HFFc6 (cell line): ENCODE data around the gene NMD3. TPM values are rescaled to one million over a fixed set of nuclear protein-coding genes. Genes with fewer than 3 reads are reported as not detected.

Experiments
- DNase-seq: peaks from one replicate; pipeline ENCODE4 v3.0.0-alpha.2; 2018
- H3K27ac Mint-ChIP-seq: 2 replicates; pipeline ENCODE4 v1.8.0; 2020; ENCODE audit warnings: mild to moderate bottlenecking, mixed read lengths
- H3K27me3 Mint-ChIP-seq: 2 replicates; pipeline ENCODE4 v1.8.0; 2021; ENCODE audit warnings: mild to moderate bottlenecking, moderate library complexity, mixed read lengths; ENCODE audit not compliant: insufficient read depth
- H3K36me3 Mint-ChIP-seq: 2 replicates; pipeline ENCODE4 v1.8.0; 2021; ENCODE audit warnings: low read depth, mixed read lengths
- H3K4me1 Mint-ChIP-seq: 2 replicates; pipeline ENCODE4 v1.8.0; 2020; ENCODE audit warnings: low read depth, mixed read lengths
- H3K4me3 Mint-ChIP-seq: 2 replicates; pipeline ENCODE4 v1.8.0; 2020; ENCODE audit warnings: mild to moderate bottlenecking, moderate library complexity, mixed read lengths
- H3K9me3 Mint-ChIP-seq: 2 replicates; pipeline ENCODE4 v1.8.0; 2020; ENCODE audit warnings: mild to moderate bottlenecking, mixed read lengths
- total RNA-seq, 6 experiments: library from RNA; stranded (reverse); fragmentation: NEBNext Ultra II Directional; extraction: Animal tissue kit (Norgen Biotek cat#: 25700); gene quantifications; 2 replicates in 1 of 6; 3 replicates in 5 of 6; pipeline ENCODE4 v1.2.3, GENCODE V29; 2021
- TF ChIP-seq, protein P1 (sequence below): fragments of 200-600 bp; sonication (generic); IDR thresholded peaks from 2 replicates; pipeline ENCODE4 v1.5.0; 2021; ENCODE audit warnings: antibody characterized with exemption, mild to moderate bottlenecking

The NMD3 gene
- total RNA-seq, 6 experiments from 2014 or later, result 56.8 to 72.3 (median 64.3) TPM

DNA sequence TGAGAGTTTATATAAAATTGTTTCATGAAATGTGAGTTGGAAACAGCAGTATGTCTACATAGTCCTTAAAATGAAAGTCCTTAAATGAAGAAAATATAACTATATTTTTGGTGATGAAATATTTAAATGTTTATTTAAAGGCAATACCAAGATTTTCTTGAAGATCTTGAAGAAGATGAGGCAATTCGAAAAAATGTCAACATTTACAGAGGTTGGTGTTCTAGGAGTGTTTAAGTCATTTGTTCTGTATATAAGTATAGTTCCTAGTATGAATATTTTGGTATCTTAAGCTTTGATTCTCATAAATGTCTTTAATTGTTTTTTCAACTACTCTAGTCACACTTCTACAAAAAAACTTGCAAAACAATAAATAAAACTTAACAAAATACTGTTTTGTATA, 29.0 kb downstream of the NMD3 start:
- Mint-ChIP-seq H3K36me3 (peaks cover 47% of the 10 kb centered on the region), H3K9me3 (no peaks in the 10 kb centered on the region), H3K27me3 (no peaks in the 10 kb centered on the region), H3K4me1 (peaks cover 17% of the 10 kb centered on the region), H3K4me3 (no peak overlapping the region), H3K27ac (no peak overlapping the region)
- TF ChIP-seq, protein P1, sequence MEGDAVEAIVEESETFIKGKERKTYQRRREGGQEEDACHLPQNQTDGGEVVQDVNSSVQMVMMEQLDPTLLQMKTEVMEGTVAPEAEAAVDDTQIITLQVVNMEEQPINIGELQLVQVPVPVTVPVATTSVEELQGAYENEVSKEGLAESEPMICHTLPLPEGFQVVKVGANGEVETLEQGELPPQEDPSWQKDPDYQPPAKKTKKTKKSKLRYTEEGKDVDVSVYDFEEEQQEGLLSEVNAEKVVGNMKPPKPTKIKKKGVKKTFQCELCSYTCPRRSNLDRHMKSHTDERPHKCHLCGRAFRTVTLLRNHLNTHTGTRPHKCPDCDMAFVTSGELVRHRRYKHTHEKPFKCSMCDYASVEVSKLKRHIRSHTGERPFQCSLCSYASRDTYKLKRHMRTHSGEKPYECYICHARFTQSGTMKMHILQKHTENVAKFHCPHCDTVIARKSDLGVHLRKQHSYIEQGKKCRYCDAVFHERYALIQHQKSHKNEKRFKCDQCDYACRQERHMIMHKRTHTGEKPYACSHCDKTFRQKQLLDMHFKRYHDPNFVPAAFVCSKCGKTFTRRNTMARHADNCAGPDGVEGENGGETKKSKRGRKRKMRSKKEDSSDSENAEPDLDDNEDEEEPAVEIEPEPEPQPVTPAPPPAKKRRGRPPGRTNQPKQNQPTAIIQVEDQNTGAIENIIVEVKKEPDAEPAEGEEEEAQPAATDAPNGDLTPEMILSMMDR, result no peak
- DNase-seq, result no peak

DNA sequence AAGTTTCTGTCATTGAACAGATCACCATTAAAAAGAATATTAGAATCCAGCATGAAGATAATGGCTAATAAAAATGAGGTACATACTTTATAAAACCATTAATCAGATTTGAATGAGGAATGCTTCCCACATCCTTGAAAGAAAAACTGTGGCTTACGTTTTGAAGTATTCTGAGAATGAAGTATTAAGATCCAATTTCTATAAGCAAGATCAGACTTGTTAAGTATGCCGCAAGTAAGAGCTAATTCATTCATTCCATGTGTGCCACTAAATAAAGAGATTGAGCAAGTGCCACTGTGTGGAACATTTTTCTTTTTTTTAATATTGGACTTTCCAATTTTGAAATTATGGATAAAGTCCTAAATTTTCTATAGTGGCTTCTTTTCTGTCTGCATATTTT, 30.6 kb downstream of the NMD3 start:
- H3K27ac Mint-ChIP-seq, result no peak overlapping the region
- peaks cover 54% of the 10 kb centered on the region for H3K36me3 Mint-ChIP-seq
- H3K4me1 Mint-ChIP-seq, result peaks cover 24% of the 10 kb centered on the region
- DNase-seq, result no peak
- no peak overlapping the region for H3K4me3 Mint-ChIP-seq
- no peaks in the 10 kb centered on the region for H3K9me3 Mint-ChIP-seq
- TF ChIP-seq, protein P1, result no peak
- H3K27me3 Mint-ChIP-seq, result no peaks in the 10 kb centered on the region

DNA sequence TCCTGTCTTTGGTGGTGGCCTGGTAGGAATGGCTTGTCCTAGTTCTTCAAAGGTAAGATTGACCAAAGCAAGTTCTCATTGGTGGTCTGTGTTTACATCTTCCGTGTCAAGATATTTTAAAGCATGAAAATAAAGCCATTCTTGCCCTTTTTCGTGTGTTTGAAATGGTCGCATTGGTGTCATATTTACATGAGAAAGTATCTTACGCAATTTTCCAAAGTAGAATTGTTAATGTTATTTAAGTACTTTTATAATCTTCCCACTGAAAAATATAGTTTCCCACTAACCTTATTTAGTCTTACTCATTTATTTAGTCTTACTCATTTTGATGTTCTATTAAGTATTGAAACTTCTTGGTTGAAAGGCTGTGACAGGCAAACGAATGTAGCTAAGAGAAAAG, 31.0 kb downstream of the NMD3 start:
- H3K4me1 Mint-ChIP-seq, result peaks cover 24% of the 10 kb centered on the region
- H3K9me3 Mint-ChIP-seq, result no peaks in the 10 kb centered on the region
- no peak for DNase-seq
- TF ChIP-seq, protein P1, result no peak
- no peak overlapping the region for H3K4me3 Mint-ChIP-seq
- H3K27ac Mint-ChIP-seq, result no peak overlapping the region
- no peaks in the 10 kb centered on the region; the same call in 1 of the 2 replicates for H3K27me3 Mint-ChIP-seq
- H3K36me3 Mint-ChIP-seq, result peaks cover 52% of the 10 kb centered on the region

DNA sequence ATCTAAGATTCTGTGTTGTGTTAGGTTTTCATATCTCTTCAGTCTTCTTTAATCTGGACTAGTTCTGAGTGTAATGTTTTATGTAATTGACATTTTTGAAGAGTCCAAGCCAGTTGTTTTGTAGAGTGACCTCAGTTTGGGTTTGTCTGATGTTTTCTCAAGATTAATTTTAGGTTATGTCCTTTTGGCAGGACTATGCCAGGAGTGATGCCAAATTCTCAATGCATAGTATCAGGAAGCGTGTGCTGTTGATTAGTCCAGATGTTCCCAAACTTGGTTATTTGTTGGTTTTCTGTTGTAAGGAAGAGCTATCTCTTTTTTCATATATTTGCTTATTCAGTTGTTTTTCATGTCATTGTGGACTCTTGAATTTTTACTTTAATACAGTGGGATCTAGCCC, 32.6 kb downstream of the NMD3 start:
- DNase-seq, result no peak
- TF ChIP-seq, protein P1, result no peak
- H3K27ac Mint-ChIP-seq, result no peak overlapping the region
- peaks cover 61% of the 10 kb centered on the region for H3K36me3 Mint-ChIP-seq
- H3K4me1 Mint-ChIP-seq, result peaks cover 24% of the 10 kb centered on the region
- H3K9me3 Mint-ChIP-seq, result no peaks in the 10 kb centered on the region
- H3K4me3 Mint-ChIP-seq, result no peak overlapping the region
- H3K27me3 Mint-ChIP-seq, result no peaks in the 10 kb centered on the region; the same call in 1 of the 2 replicates

DNA sequence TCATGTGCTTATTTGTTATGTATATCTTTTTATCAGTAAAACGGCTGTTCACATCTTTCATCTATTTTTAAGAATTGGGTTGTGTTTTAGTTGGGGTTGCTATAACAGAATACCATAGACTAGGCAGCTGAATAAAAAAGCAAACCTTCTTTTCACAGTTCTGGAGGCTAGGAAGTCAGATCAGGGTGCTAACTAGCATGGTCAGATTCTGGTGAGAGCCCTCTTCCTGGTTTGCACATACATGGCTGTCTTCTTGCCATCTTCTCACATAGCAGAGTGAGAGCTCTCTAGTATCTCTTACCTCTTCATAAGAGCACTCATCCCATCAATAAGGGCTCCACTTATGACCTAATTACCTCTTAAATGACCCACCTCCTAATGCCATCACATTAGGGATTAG, 33.8 kb downstream of the NMD3 start:
- no peaks in the 10 kb centered on the region for H3K9me3 Mint-ChIP-seq
- H3K27me3 Mint-ChIP-seq, result no peaks in the 10 kb centered on the region; the same call in 1 of the 2 replicates
- H3K27ac Mint-ChIP-seq, result peak overlapping the region; percentile 11; the same call in 1 of the 2 replicates
- DNase-seq, result no peak
- H3K36me3 Mint-ChIP-seq, result peaks cover 64% of the 10 kb centered on the region
- TF ChIP-seq, protein P1, result no peak
- H3K4me1 Mint-ChIP-seq, result peaks cover 24% of the 10 kb centered on the region
- no peak overlapping the region for H3K4me3 Mint-ChIP-seq

DNA sequence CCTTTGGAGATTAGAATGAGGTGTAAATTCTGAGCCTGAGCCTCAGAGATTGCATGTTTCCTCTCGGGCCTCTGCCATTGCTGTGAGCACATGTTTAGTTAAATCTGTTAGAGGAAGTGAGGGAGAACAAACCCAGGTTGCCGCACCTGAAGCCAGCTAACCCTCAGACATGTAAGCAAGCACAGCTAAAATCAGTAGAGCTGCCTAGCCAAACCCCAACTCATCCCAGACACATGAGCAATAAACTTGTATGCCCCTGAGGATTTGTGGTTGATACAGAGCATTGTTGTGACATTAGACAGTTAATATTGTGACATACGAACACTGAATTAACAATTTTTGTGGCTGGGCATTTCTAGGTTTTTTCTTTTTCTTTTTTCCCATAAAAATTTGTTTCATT, 41.9 kb downstream of the NMD3 start:
- DNase-seq, result peak; percentile 65
- TF ChIP-seq, protein P1, result no peak
- no peaks in the 10 kb centered on the region for H3K27me3 Mint-ChIP-seq
- peaks cover 28% of the 10 kb centered on the region for H3K9me3 Mint-ChIP-seq
- H3K4me1 Mint-ChIP-seq, result peaks cover 63% of the 10 kb centered on the region
- H3K4me3 Mint-ChIP-seq, result peak overlapping the region; percentile 54
- peaks cover 64% of the 10 kb centered on the region for H3K36me3 Mint-ChIP-seq
- H3K27ac Mint-ChIP-seq, result peak overlapping the region; percentile 75
